Breast epithelium (tissue), 4 donors: ENCODE results near the gene CNOT8. TPM values are rescaled to one million over a fixed set of nuclear protein-coding genes. Genes with fewer than 3 reads are reported as not detected.

Source experiments
- DNase-seq, 2 donors: peaks; one replicate each; pipeline ENCODE4 v3.0.0-alpha.2; 2019; ENCODE audit warnings: low spot score in 2 of 2
- H3K27ac ChIP-seq, 2 donors: fragments of 200-600 bp; sonication (generic) in 1 of 2; one replicate each; pipeline ENCODE4 v1.5.1; 2016 to 2019; ENCODE audit warnings: mild to moderate bottlenecking in 1 of 2
- H3K27me3 ChIP-seq, 2 donors: fragments of 200-600 bp; sonication (generic) in 1 of 2; one replicate each; pipeline versions ENCODE4 v1.5.1 to v1.6.0; 2017 to 2019; ENCODE audit warnings: control low read depth in 1 of 2, mild to moderate bottlenecking in 1 of 2
- H3K36me3 ChIP-seq: fragments of 200-600 bp; one replicate; pipeline ENCODE4 v1.5.1; 2019
- H3K4me1 ChIP-seq, 2 donors: fragments of 200-600 bp; sonication (generic); one replicate each; pipeline ENCODE4 v1.5.1; 2016 to 2019; ENCODE audit warnings: control low read depth in 1 of 2
- H3K4me3 ChIP-seq, 3 donors: fragments of 200-600 bp; sonication (generic); 1 replicate in 2 of 3; 2 replicates in 1 of 3; pipeline ENCODE4 v1.5.1; 2016 to 2019; ENCODE audit warnings: mild to moderate bottlenecking in 3 of 3, moderate library complexity in 2 of 3
- H3K9me3 ChIP-seq, 2 donors: fragments of 200-600 bp; sonication (generic) in 1 of 2; one replicate each; pipeline ENCODE4 v1.5.1; 2016 to 2019; ENCODE audit warnings: control low read depth in 1 of 2
- CTCF ChIP-seq, 3 donors: fragments of 450-650 bp; IDR thresholded peaks; one replicate each; pipeline ENCODE4 v1.5.1; 2016 to 2017; ENCODE audit warnings: antibody characterized with exemption in 3 of 3, mild to moderate bottlenecking in 3 of 3, moderate library complexity in 3 of 3
- POLR2A ChIP-seq: fragments of 450-650 bp; IDR thresholded peaks from one replicate; pipeline ENCODE4 v1.6.1; 2016; ENCODE audit warnings: antibody characterized with exemption, mild to moderate bottlenecking, moderate library complexity
- POLR2AphosphoS5 ChIP-seq, 3 donors: sonication (generic); formaldehyde crosslinking; IDR thresholded peaks; one replicate each; pipeline ENCODE4 v1.6.1; 2017; ENCODE audit warnings: antibody characterized with exemption in 3 of 3
- intact Hi-C: fragments of 100-400 bp; cut with DNase I; formaldehyde crosslinking; loops from one replicate; pipeline ENCODE4 v1.15.1; 2023; ENCODE audit warnings: low total_unique reads
- total RNA-seq, 3 donors: library from RNA; depleted of rRNA; stranded (reverse); fragments of >200 nt; gene quantifications; one replicate each; pipeline ENCODE4 v1.1.0, GENCODE V29; 2016

Gene CNOT8
- 100 to 1,000 TPM in 1 of 3 donors, 10 to 100 TPM in 2; 78.7 to 180 (median 84.7) TPM for total RNA-seq

- Histone ChIP-seq H3K36me3 (no peaks in the 10 kb centered on the region), H3K9me3 (no peaks in the 10 kb centered on the region), H3K4me3 (peak within 1 kb of the TSS; percentile 78 to 81 (median 80)), H3K27ac (peak within 1 kb of the TSS; percentile 98 to 99), H3K27me3 (no peaks in the 10 kb centered on the region), H3K4me1 (peaks cover 0 to 5% of the 10 kb centered on the region in 2 donors)
- peak; percentile 97 to 98 for DNase-seq
- TF ChIP-seq POLR2A: peak; percentile 77
- no peak for TF ChIP-seq CTCF (IDR thresholded peaks at IDR 0.05)
- TF ChIP-seq POLR2AphosphoS5 (IDR thresholded peaks at IDR 0.05): peak; percentile 91 to 96 (median 94)
- intact Hi-C loops: no loop called here
Observed at GRCh38 chr5:154858297-154858971, at the start of gene CNOT8. CNOT8 (plus strand) TSS chr5:154858627; CDS start chr5:154863279, 4,652 bp downstream.

GRCh38 chr5:154811239-154811638, 47.2 kb upstream of the CNOT8 start:
- DNase-seq: no peak
- H3K27me3 ChIP-seq: no peaks in the 10 kb centered on the region
- intact Hi-C loops: no loop called here
- H3K36me3 ChIP-seq: peaks cover 6% of the 10 kb centered on the region
- H3K27ac ChIP-seq: no peak overlapping the region
- no peaks in the 10 kb centered on the region for H3K4me1 ChIP-seq
- no peak overlapping the region for H3K4me3 ChIP-seq
- no peak for TF ChIP-seq POLR2A
- no peak for TF ChIP-seq POLR2AphosphoS5 (IDR thresholded peaks at IDR 0.05)
- TF ChIP-seq CTCF (IDR thresholded peaks at IDR 0.05): no peak
- no peaks in the 10 kb centered on the region for H3K9me3 ChIP-seq

GRCh38 chr5:154811653-154812465, 46.6 kb upstream of the CNOT8 start:
- Histone ChIP-seq H3K36me3 (peaks cover 6% of the 10 kb centered on the region), H3K27ac (no peak overlapping the region)
- intact Hi-C loops: no loop called here

GRCh38 chr5:154813158-154813557, 45.3 kb upstream of the CNOT8 start:
- Histone ChIP-seq H3K9me3 (no peaks in the 10 kb centered on the region), H3K4me1 (no peaks in the 10 kb centered on the region), H3K36me3 (peaks cover 6% of the 10 kb centered on the region), H3K4me3 (no peak overlapping the region), H3K27ac (no peak overlapping the region), H3K27me3 (no peaks in the 10 kb centered on the region)
- intact Hi-C loops: no loop called here
- DNase-seq: no peak
- TF ChIP-seq CTCF (IDR thresholded peaks at IDR 0.05) (no peak), POLR2AphosphoS5 (IDR thresholded peaks at IDR 0.05) (no peak), POLR2A (no peak)

More at GRCh38 chr5:154811653-154812465, 46.6 kb upstream of the CNOT8 start:
- no peak for DNase-seq
- H3K9me3 ChIP-seq: no peaks in the 10 kb centered on the region
- TF ChIP-seq POLR2AphosphoS5 (IDR thresholded peaks at IDR 0.05) (no peak), POLR2A (no peak), CTCF (IDR thresholded peaks at IDR 0.05) (peak; percentile 72 to 85 (median 85))
- no peaks in the 10 kb centered on the region for H3K4me1 ChIP-seq
- H3K27me3 ChIP-seq: no peaks in the 10 kb centered on the region
- H3K4me3 ChIP-seq: no peak overlapping the region

- Histone ChIP-seq H3K4me1 (no peaks in the 10 kb centered on the region), H3K27me3 (no peaks in the 10 kb centered on the region), H3K36me3 (peaks cover 6% of the 10 kb centered on the region), H3K9me3 (no peaks in the 10 kb centered on the region), H3K27ac (peak overlapping the region in 1 of 2 donors; percentile 35), H3K4me3 (no peak overlapping the region)
- intact Hi-C loops: no loop called here
- TF ChIP-seq POLR2AphosphoS5 (IDR thresholded peaks at IDR 0.05) (no peak), POLR2A (no peak), CTCF (IDR thresholded peaks at IDR 0.05) (no peak)
- DNase-seq: no peak
Observed at GRCh38 chr5:154813736-154814135, 44.7 kb upstream of the CNOT8 start.
